ENCODE measurements around the gene VEPH1.
"Not testable (repeated sequence)": the region's sequence is repeated elsewhere in the genome, so short reads cannot be mapped to it uniquely, and the experiment has no call there.

VEPH1 gene

GRCh38 chr3:157387708-157388435, 115.3 kb downstream of the VEPH1 start:
- DNase-seq (ENCODE audit: low read depth) = no peak

- DNase-seq (ENCODE audit: low read depth) = no peak
Observed at GRCh38 chr3:157384491-157384890, 118.7 kb downstream of the VEPH1 start.

- DNase-seq (ENCODE audit: low read depth) = no peak
Observed at GRCh38 chr3:157384031-157384430, 119.2 kb downstream of the VEPH1 start.

GRCh38 chr3:157381606-157382005, 121.6 kb downstream of the VEPH1 start:
- DNase-seq (ENCODE audit: low read depth) = no peak

- no peak for DNase-seq (ENCODE audit: low read depth)
Observed at GRCh38 chr3:157379525-157380140, 123.6 kb downstream of the VEPH1 start.

- DNase-seq (ENCODE audit: low read depth) = no peak
Observed at GRCh38 chr3:157376603-157377300, 126.5 kb downstream of the VEPH1 start.

- DNase-seq (ENCODE audit: low read depth) = no peak
Observed at GRCh38 chr3:157375342-157375986, 127.8 kb downstream of the VEPH1 start.

- no peak for DNase-seq (ENCODE audit: low read depth)
Observed at GRCh38 chr3:157374933-157375332, 128.3 kb downstream of the VEPH1 start.

- no peak for DNase-seq (ENCODE audit: low read depth)
Observed at GRCh38 chr3:157373783-157374182, 129.4 kb downstream of the VEPH1 start.

- no peak for DNase-seq (ENCODE audit: low read depth)
Observed at GRCh38 chr3:157370867-157371266, 132.3 kb downstream of the VEPH1 start.

GRCh38 chr3:157369727-157370421, 133.3 kb downstream of the VEPH1 start:
- DNase-seq (ENCODE audit: low read depth) = no peak

GRCh38 chr3:157368171-157368570, 135.0 kb downstream of the VEPH1 start:
- DNase-seq (ENCODE audit: low read depth) = no peak

GRCh38 chr3:157363393-157363792, 139.8 kb downstream of the VEPH1 start:
- DNase-seq (ENCODE audit: low read depth) = no peak

- DNase-seq (ENCODE audit: low read depth) = no peak
Observed at GRCh38 chr3:157362348-157362747, 140.9 kb downstream of the VEPH1 start.

GRCh38 chr3:157360044-157360443, 143.2 kb downstream of the VEPH1 start:
- no peak for DNase-seq (ENCODE audit: low read depth)

- no peak for DNase-seq (ENCODE audit: low read depth)
Observed at GRCh38 chr3:157356541-157356940, 146.7 kb downstream of the VEPH1 start.

- DNase-seq (ENCODE audit: low read depth) = no peak
Observed at GRCh38 chr3:157355276-157355675, 147.9 kb downstream of the VEPH1 start.

GRCh38 chr3:157354722-157355121, 148.5 kb downstream of the VEPH1 start:
- DNase-seq (ENCODE audit: low read depth) = no peak

GRCh38 chr3:157354254-157354653, 149.0 kb downstream of the VEPH1 start:
- DNase-seq (ENCODE audit: low read depth) = no peak

- DNase-seq (ENCODE audit: low read depth) = no peak
Observed at GRCh38 chr3:157353652-157354051, 149.6 kb downstream of the VEPH1 start.

GRCh38 chr3:157351981-157352380, 151.2 kb downstream of the VEPH1 start:
- no peak for DNase-seq (ENCODE audit: low read depth)

- DNase-seq (ENCODE audit: low read depth) = not testable (repeated sequence)
Observed at GRCh38 chr3:157350651-157351050, 152.6 kb downstream of the VEPH1 start.
